Measurements from ENCODE around the gene CLCN6.

GRCh38 chr1:11800391-11800755 is 5.6 kb upstream of the CLCN6 start:
- TF ChIP-seq CTCF (IDR thresholded peaks at IDR 0.05; ENCODE audit: low read depth, low read length) (no peak), EZH2phosphoT487 (IDR thresholded peaks at IDR 0.05; ENCODE audit: low read depth) (no peak)
